ENCODE measurements around the gene CALD1. TPM values are rescaled to one million over a fixed set of nuclear protein-coding genes. Genes with fewer than 3 reads are reported as not detected.

CALD1 gene
- total RNA-seq, 6 donors from 2014 or later: 98.6 to 156 (median 124) TPM

GRCh38 chr7:134882481-134882880 lies 103.0 kb downstream of the CALD1 start:
- DNase-seq (no peak), ATAC-seq (ENCODE audit: low FRiP score in 2 of 2) (no peak)
- Histone ChIP-seq H3K27ac (no peak overlapping the region), H3K4me3 (no peak overlapping the region), H3K4me1 (peaks cover 10 to 21% (median 18%) of the 10 kb centered on the region in 4 donors), H3K27me3 (no peaks in the 10 kb centered on the region), H3K9me3 (no peaks in the 10 kb centered on the region), H3K36me3 (no peaks in the 10 kb centered on the region)
- TF ChIP-seq POLR2A (IDR thresholded peaks at IDR 0.05) (no peak), EP300 (IDR thresholded peaks at IDR 0.05) (no peak), POLR2AphosphoS5 (IDR thresholded peaks at IDR 0.05) (no peak)
- TF ChIP-seq, protein P1, sequence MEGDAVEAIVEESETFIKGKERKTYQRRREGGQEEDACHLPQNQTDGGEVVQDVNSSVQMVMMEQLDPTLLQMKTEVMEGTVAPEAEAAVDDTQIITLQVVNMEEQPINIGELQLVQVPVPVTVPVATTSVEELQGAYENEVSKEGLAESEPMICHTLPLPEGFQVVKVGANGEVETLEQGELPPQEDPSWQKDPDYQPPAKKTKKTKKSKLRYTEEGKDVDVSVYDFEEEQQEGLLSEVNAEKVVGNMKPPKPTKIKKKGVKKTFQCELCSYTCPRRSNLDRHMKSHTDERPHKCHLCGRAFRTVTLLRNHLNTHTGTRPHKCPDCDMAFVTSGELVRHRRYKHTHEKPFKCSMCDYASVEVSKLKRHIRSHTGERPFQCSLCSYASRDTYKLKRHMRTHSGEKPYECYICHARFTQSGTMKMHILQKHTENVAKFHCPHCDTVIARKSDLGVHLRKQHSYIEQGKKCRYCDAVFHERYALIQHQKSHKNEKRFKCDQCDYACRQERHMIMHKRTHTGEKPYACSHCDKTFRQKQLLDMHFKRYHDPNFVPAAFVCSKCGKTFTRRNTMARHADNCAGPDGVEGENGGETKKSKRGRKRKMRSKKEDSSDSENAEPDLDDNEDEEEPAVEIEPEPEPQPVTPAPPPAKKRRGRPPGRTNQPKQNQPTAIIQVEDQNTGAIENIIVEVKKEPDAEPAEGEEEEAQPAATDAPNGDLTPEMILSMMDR (IDR thresholded peaks at IDR 0.05): no peak
- WGBS, 2 donors: 56 to 57% methylated on average over 1 of the region's 1 CpG

GRCh38 chr7:134885967-134886352 lies 106.5 kb downstream of the CALD1 start:
- H3K9me3 ChIP-seq: no peaks in the 10 kb centered on the region
- H3K4me1 ChIP-seq: peaks cover 17 to 28% (median 21%) of the 10 kb centered on the region in 4 donors
- H3K27me3 ChIP-seq: no peaks in the 10 kb centered on the region
- TF ChIP-seq POLR2AphosphoS5 (IDR thresholded peaks at IDR 0.05): no peak
- no peak for TF ChIP-seq EP300 (IDR thresholded peaks at IDR 0.05)
- TF ChIP-seq POLR2A (IDR thresholded peaks at IDR 0.05): no peak
- TF ChIP-seq, protein P1 (IDR thresholded peaks at IDR 0.05): no peak
- ATAC-seq (ENCODE audit: low FRiP score in 2 of 2) (peak in 1 of 2 donors; percentile 83), DNase-seq (no peak)
- H3K36me3 ChIP-seq: no peaks in the 10 kb centered on the region
- 27 to 35% methylated on average over 1 of the region's 1 CpG for WGBS, 2 donors
- H3K4me3 ChIP-seq: no peak overlapping the region
- peak overlapping the region; percentile 10 to 54 (median 31) for H3K27ac ChIP-seq

DNA sequence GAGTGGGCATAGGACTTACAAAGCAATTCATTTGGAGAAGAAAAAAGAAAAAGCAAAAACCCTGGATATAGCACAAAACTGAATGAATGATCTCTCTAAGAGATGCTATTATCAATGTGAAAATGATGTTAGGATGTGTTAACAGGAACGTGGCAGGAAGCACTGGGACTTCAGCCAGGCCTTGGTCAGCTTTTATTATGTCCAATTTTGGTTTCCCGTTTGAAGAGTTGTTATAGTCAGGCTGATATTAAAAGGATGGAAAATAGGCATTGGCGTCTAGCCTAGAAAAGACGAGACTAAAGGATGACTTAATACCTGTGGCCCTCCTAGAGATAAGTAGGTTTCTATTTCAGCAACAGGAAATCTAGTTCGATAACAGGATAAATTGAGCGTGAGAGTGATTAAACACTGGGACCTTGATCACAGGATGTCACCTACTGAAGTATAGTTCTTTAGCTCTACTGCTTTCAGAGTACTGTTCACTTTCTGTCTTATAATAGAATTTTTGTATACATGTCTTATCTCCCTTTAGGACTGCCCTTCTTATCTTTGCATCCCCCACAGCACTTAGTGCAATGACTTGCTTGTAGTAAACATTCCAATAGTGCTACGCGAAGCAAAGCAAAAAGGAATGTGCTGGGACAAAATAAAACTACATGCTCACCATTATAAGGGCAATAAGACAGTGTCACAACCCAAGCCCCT lies 107.1 kb downstream of the CALD1 start:
- DNase-seq (no peak), ATAC-seq (ENCODE audit: low FRiP score in 2 of 2) (peak in 1 of 2 donors; percentile 43)
- Histone ChIP-seq H3K36me3 (no peaks in the 10 kb centered on the region), H3K9me3 (no peaks in the 10 kb centered on the region), H3K27ac (peak overlapping the region; percentile 10 to 54 (median 31)), H3K4me1 (peaks cover 19 to 34% (median 21%) of the 10 kb centered on the region in 4 donors), H3K4me3 (no peak overlapping the region), H3K27me3 (no peaks in the 10 kb centered on the region)
- TF ChIP-seq POLR2AphosphoS5 (IDR thresholded peaks at IDR 0.05): no peak
- TF ChIP-seq, protein P1 (IDR thresholded peaks at IDR 0.05): no peak
- TF ChIP-seq EP300 (IDR thresholded peaks at IDR 0.05): no peak
- TF ChIP-seq POLR2A (IDR thresholded peaks at IDR 0.05): no peak
- WGBS, 2 donors: 38% methylated on average over 8 of the region's 8 CpGs

DNA sequence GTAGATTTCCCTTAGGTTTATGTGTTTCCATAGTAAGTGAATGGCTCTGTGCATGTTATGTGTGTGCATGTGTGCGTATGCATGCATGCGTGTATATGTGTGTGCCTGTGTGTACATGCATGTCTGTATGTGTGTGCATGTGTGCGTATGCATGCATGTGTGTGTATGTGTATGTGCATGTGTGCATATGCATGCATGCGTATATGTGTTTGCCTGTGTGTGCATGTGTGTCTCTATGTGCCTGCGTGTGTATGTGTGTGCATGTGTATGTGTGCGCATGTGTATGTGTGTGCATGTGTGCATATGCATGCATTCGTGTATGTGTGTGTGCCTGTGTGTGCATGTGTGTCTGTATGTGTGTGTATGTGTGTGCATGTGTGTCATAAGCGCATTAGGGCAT lies 108.1 kb downstream of the CALD1 start:
- no peaks in the 10 kb centered on the region for H3K27me3 ChIP-seq
- TF ChIP-seq EP300 (IDR thresholded peaks at IDR 0.05) (no peak), POLR2AphosphoS5 (IDR thresholded peaks at IDR 0.05) (no peak), POLR2A (IDR thresholded peaks at IDR 0.05) (no peak)
- TF ChIP-seq, protein P1 (IDR thresholded peaks at IDR 0.05): no peak
- DNase-seq (no peak), ATAC-seq (ENCODE audit: low FRiP score in 2 of 2) (peak in 1 of 2 donors; percentile 30)
- H3K36me3 ChIP-seq: no peaks in the 10 kb centered on the region
- no peak overlapping the region for H3K4me3 ChIP-seq
- no peaks in the 10 kb centered on the region for H3K9me3 ChIP-seq
- H3K4me1 ChIP-seq: peaks cover 19 to 41% (median 21%) of the 10 kb centered on the region in 4 donors
- no peak overlapping the region for H3K27ac ChIP-seq
- 95 to 97% methylated on average over 8 of the region's 8 CpGs for WGBS, 2 donors

All from upper lobe of left lung (tissue), 6 donors.